HepG2 (cell line): ENCODE data around the gene RIMS3. TPM values are rescaled to one million over a fixed set of nuclear protein-coding genes. Genes with fewer than 3 reads are reported as not detected.

Experiments used
- AGO1 ChIP-seq: fragments of 200-400 bp; formaldehyde crosslinking; IDR thresholded peaks from 2 replicates; pipeline ENCODE4 v1.6.1; 2017; ENCODE audit warnings: mild to moderate bottlenecking, low read depth, low read length, moderate library complexity; ENCODE audit not compliant: poor library complexity, severe bottlenecking
- BRCA1 ChIP-seq: sonication (generic); formaldehyde crosslinking; IDR thresholded peaks from 2 replicates; pipeline ENCODE4 v1.4.0; 2020; ENCODE audit warnings: missing genetic modification reagents
- GABPB1 ChIP-seq: IDR thresholded peaks from 2 replicates; pipeline ENCODE4 v1.6.1; 2016; ENCODE audit warnings: mild to moderate bottlenecking, missing genetic modification reagents, moderate library complexity, missing compliant biosample characterization
- GATAD2A ChIP-seq: IDR thresholded peaks from 2 replicates; pipeline ENCODE4 v1.6.1; 2016
- HNRNPLL ChIP-seq: fragments of 200-400 bp; formaldehyde crosslinking; IDR thresholded peaks from 2 replicates; pipeline ENCODE4 v1.6.1; 2017; ENCODE audit warnings: mild to moderate bottlenecking, low read depth, low read length; ENCODE audit not compliant: poor library complexity, severe bottlenecking
- IKZF5 ChIP-seq: IDR thresholded peaks from 2 replicates; pipeline ENCODE4 v1.6.1; 2018; ENCODE audit warnings: missing genetic modification reagents, mild to moderate bottlenecking, missing compliant biosample characterization
- IRF2 ChIP-seq: IDR thresholded peaks from 2 replicates; pipeline ENCODE4 v1.6.1; 2018; ENCODE audit warnings: missing genetic modification reagents, missing compliant biosample characterization
- KAT8 ChIP-seq: IDR thresholded peaks from 2 replicates; pipeline ENCODE4 v1.6.1; 2016; ENCODE audit warnings: missing genetic modification reagents, missing compliant biosample characterization
- MXD3 ChIP-seq: IDR thresholded peaks from 2 replicates; pipeline ENCODE4 v1.6.1; 2016; ENCODE audit warnings: mild to moderate bottlenecking, missing biosample characterization, missing genetic modification reagents
- NCOA2 ChIP-seq: sonication (generic); formaldehyde crosslinking; IDR thresholded peaks from 2 replicates; pipeline ENCODE4 v1.8.0; 2022; ENCODE audit warnings: inconsistent platforms
- RFXAP ChIP-seq: sonication (generic); formaldehyde crosslinking; IDR thresholded peaks from 2 replicates; pipeline ENCODE4 v1.4.0; 2020; ENCODE audit warnings: missing genetic modification reagents, borderline replicate concordance
- RNF2 ChIP-seq: fragments of 450-650 bp; conservative IDR thresholded peaks from 2 replicates; pipeline ENCODE4 v1.6.1; 2016; ENCODE audit warnings: low read depth
- SMC3 ChIP-seq: IDR thresholded peaks from 2 replicates; pipeline ENCODE4 v1.6.1; 2011; ENCODE audit warnings: low read length, improper control_type of control experiment
- THRA ChIP-seq: sonication (generic); formaldehyde crosslinking; IDR thresholded peaks from 2 replicates; pipeline ENCODE4 v1.4.0; 2020; ENCODE audit warnings: missing genetic modification reagents, borderline replicate concordance
- XRCC5 ChIP-seq: fragments of 200-400 bp; formaldehyde crosslinking; optimal IDR thresholded peaks from 2 replicates; pipeline ENCODE3; 2017; ENCODE audit warnings: mild to moderate bottlenecking, low read length
- YY1 ChIP-seq: IDR thresholded peaks from 2 replicates; pipeline ENCODE4 v1.6.1; 2011; ENCODE audit warnings: low read length, low read depth, moderate library complexity, mild to moderate bottlenecking; ENCODE audit not compliant: insufficient read depth, insufficient replicate concordance
- ZBTB38 ChIP-seq: sonication (generic); formaldehyde crosslinking; IDR thresholded peaks from 2 replicates; pipeline ENCODE4 v1.5.1; 2020; ENCODE audit warnings: mild to moderate bottlenecking, missing genetic modification reagents
- ZGPAT ChIP-seq: IDR thresholded peaks from 2 replicates; pipeline ENCODE4 v1.6.1; 2016; ENCODE audit warnings: mild to moderate bottlenecking
- ZNF263 ChIP-seq: sonication (generic); formaldehyde crosslinking; IDR thresholded peaks from 2 replicates; pipeline ENCODE4 v1.4.0; 2020; ENCODE audit warnings: missing genetic modification reagents
- ZNF580 ChIP-seq: IDR thresholded peaks from 2 replicates; pipeline ENCODE4 v1.6.1; 2016; ENCODE audit warnings: low read depth, borderline replicate concordance
- ZNF687 ChIP-seq: sonication (generic); formaldehyde crosslinking; IDR thresholded peaks from 2 replicates; pipeline ENCODE4 v1.5.1; 2020; ENCODE audit warnings: mild to moderate bottlenecking, missing genetic modification reagents, moderate library complexity
- polyA plus RNA-seq, 8 experiments: library from polyadenylated mRNA; depleted of rRNA in 3 of 8; stranded (reverse) in 7 of 8; unstranded in 1 of 8; fragments of >200 nt; fragmentation: Illumina TruSeq in 4 of 8; extraction: Trizol in 4 of 8; gene quantifications; 2 replicates each; pipeline versions ENCODE4 v1.2.1 to v1.2.3, GENCODE V29; 2011 to 2016; ENCODE audit warnings: low read depth in 4 of 8, missing spikeins in 1 of 8, mixed read lengths in 1 of 8; ENCODE audit not compliant: insufficient read depth in 1 of 8
- total RNA-seq, 5 experiments: library from RNA; depleted of rRNA; stranded (reverse); fragments of >200 nt; fragmentation: Illumina TruSeq; extraction: Trizol; gene quantifications; 2 replicates each; pipeline ENCODE4 v1.2.3, GENCODE V29; 2016; ENCODE audit warnings: low read depth in 1 of 5

The RIMS3 gene
- total and polyA plus RNA-seq, 2 of the 13 experiments (the other 11 are each of a cell fraction or from before 2014, with no cell fraction given) = 2.1 to 5.4 TPM

- TF ChIP-seq ZNF687 (CRISPR knock-in tag) (peak; percentile 59), NCOA2 (0 out of 2 replicates have a peak, but pooled peaks have one; percentile 25), RFXAP (no peak), SMC3 (peak; percentile 83), YY1 (peak; percentile 21), ZNF580 (peak; percentile 48; the same call in 1 of the 2 replicates), HNRNPLL (peak; percentile 24), ZGPAT (CRISPR knock-in tag) (0 out of 2 replicates have a peak, but pooled peaks have one; percentile 22), MXD3 (CRISPR knock-in tag) (no peak), ZNF263 (CRISPR knock-in tag) (no peak), ZBTB38 (CRISPR knock-in tag) (no peak), THRA (CRISPR knock-in tag) (0 out of 2 replicates have a peak, but pooled peaks have one; percentile 14), GABPB1 (peak; percentile 43; the same call in 1 of the 2 replicates), KAT8 (no peak), IRF2 (CRISPR knock-in tag) (0 out of 2 replicates have a peak, but pooled peaks have one; percentile 33), GATAD2A (CRISPR knock-in tag) (peak; percentile 47; the same call in 1 of the 2 replicates), RNF2 (no peak), BRCA1 (CRISPR knock-in tag) (no peak), AGO1 (no peak), XRCC5 (peak; percentile 48), IKZF5 (CRISPR knock-in tag) (peak; percentile 35; the same call in 1 of the 2 replicates)
Observed at GRCh38 chr1:40668769-40669525, 3.5 kb upstream of the RIMS3 start (continued).
